Measurements from ENCODE around the gene KRT79. TPM values are rescaled to one million over a fixed set of nuclear protein-coding genes. Genes with fewer than 3 reads are reported as not detected.

Gene KRT79
- polyA plus RNA-seq, 4 donors: 0.09 TPM; not detected in 3

- no peak for DNase-seq (ENCODE audit: low read depth in 4 of 4, low spot score in 3 of 4)
These were observed 1.9 kb upstream of the KRT79 start for GRCh38 chr12:52836042-52836466.

- no peak for DNase-seq (ENCODE audit: low read depth in 4 of 4, low spot score in 3 of 4)
These were observed 1.3 kb upstream of the KRT79 start for GRCh38 chr12:52835271-52836041.

GRCh38 chr12:52834727-52835001, 553 bp upstream of the KRT79 start:
- DNase-seq (ENCODE audit: low read depth in 4 of 4, low spot score in 3 of 4): no peak

GRCh38 chr12:52832985-52833905, 866 bp downstream of the KRT79 start:
- DNase-seq (ENCODE audit: low read depth in 4 of 4, low spot score in 3 of 4): no peak

GRCh38 chr12:52832451-52832850, 1.7 kb downstream of the KRT79 start:
- no peak for DNase-seq (ENCODE audit: low read depth in 4 of 4, low spot score in 3 of 4)

- no peak for DNase-seq (ENCODE audit: low read depth in 4 of 4, low spot score in 3 of 4)
These were observed 2.9 kb downstream of the KRT79 start for GRCh38 chr12:52831251-52831650.

GRCh38 chr12:52829986-52830770, 3.9 kb downstream of the KRT79 start:
- no peak for DNase-seq (ENCODE audit: low read depth in 4 of 4, low spot score in 3 of 4)

- DNase-seq (ENCODE audit: low read depth in 4 of 4, low spot score in 3 of 4): no peak
These were observed 5.5 kb downstream of the KRT79 start for GRCh38 chr12:52828591-52829021.

- no peak for DNase-seq (ENCODE audit: low read depth in 4 of 4, low spot score in 3 of 4)
These were observed 6.0 kb downstream of the KRT79 start for GRCh38 chr12:52828156-52828555.

- DNase-seq (ENCODE audit: low read depth in 4 of 4, low spot score in 3 of 4): no peak
These were observed 6.5 kb downstream of the KRT79 start for GRCh38 chr12:52827499-52828090.

GRCh38 chr12:52826611-52827498, 7.3 kb downstream of the KRT79 start:
- no peak for DNase-seq (ENCODE audit: low read depth in 4 of 4, low spot score in 3 of 4)

- no peak for DNase-seq (ENCODE audit: low read depth in 4 of 4, low spot score in 3 of 4)
These were observed 8.2 kb downstream of the KRT79 start for GRCh38 chr12:52825961-52826360.

- DNase-seq (ENCODE audit: low read depth in 4 of 4, low spot score in 3 of 4): no peak
These were observed 9.2 kb downstream of the KRT79 start for GRCh38 chr12:52824741-52825410.

GRCh38 chr12:52823761-52824450, 10.2 kb downstream of the KRT79 start:
- DNase-seq (ENCODE audit: low read depth in 4 of 4, low spot score in 3 of 4): no peak

- DNase-seq (ENCODE audit: low read depth in 4 of 4, low spot score in 3 of 4): no peak
These were observed 11.2 kb downstream of the KRT79 start for GRCh38 chr12:52822771-52823510.

GRCh38 chr12:52821826-52822660, 12.1 kb downstream of the KRT79 start:
- no peak for DNase-seq (ENCODE audit: low read depth in 4 of 4, low spot score in 3 of 4)
